ENCODE measurements around the gene PKDREJ.

DNA sequence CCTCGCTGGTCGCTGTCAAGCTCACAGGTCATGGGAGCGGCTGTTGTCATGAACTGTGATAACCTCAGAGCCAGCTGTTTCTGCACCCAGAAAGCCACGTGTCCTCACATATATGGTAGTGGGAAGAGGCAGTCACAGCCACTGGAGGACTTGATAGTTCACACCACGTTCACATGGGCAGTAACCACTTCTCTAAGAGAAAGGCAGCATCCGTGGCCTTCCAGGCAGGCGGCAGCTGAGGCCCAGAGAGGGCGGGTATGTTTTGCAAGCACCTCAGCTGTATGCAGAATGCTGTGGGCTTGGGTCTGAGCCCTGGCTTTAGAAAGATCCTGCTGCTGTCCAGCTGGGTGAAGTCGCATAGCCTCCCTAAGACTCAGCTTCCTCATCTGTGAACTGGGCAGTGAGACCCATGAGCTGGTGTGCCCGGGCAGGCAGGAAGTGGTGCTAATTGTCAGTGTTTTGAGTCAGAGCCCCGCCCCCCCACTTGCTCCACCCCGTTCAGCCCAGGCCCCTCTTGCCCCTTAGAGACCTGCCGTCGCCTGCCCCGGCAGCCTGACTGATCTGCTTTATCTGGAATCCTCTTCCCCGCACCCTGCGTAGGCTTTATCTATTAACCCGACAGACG is 18.0 kb upstream of the PKDREJ start:
- TF ChIP-seq, protein P1, sequence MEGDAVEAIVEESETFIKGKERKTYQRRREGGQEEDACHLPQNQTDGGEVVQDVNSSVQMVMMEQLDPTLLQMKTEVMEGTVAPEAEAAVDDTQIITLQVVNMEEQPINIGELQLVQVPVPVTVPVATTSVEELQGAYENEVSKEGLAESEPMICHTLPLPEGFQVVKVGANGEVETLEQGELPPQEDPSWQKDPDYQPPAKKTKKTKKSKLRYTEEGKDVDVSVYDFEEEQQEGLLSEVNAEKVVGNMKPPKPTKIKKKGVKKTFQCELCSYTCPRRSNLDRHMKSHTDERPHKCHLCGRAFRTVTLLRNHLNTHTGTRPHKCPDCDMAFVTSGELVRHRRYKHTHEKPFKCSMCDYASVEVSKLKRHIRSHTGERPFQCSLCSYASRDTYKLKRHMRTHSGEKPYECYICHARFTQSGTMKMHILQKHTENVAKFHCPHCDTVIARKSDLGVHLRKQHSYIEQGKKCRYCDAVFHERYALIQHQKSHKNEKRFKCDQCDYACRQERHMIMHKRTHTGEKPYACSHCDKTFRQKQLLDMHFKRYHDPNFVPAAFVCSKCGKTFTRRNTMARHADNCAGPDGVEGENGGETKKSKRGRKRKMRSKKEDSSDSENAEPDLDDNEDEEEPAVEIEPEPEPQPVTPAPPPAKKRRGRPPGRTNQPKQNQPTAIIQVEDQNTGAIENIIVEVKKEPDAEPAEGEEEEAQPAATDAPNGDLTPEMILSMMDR (IDR thresholded peaks at IDR 0.05; ENCODE audit: low read depth, low read length), result no peak
- TF ChIP-seq MAX (IDR thresholded peaks at IDR 0.05; ENCODE audit: low read depth, low read length) (no peak), POLR2A (IDR thresholded peaks at IDR 0.05; ENCODE audit: extremely low read depth, insufficient read length) (no peak)
